ENCODE data around the gene SLC25A39.

Gene SLC25A39

DNA sequence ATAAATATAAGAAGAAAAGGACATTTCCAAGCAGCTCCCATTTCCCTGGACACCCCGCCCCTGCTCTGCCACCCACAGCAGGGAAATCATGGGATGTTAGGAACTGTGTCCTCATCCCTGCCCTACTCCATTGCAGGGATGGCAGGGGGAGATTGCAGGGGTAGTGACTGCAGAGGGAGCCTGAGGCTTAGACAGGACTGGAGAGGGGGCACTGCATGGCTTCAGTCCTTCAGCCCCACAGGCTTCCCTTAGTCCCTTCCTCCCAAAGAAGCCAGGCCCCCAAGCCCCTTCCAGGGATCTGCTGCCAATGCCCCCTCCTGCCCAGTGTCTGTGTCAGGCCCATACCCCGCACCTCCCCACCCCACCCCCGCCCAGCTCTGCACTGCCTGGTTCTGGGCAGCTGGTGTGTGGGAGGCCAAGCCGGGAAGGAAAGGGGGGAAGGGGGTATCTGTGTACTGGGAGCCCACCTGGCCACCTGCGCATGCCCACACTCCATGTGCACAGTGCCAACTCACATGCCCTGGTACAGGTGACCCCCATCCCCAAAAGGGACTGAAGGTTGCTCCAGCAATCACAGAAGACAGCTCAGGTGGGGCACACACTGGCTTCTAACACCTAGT lies 13.0 kb downstream of the SLC25A39 start:
- DNase-seq, result no peak

DNA sequence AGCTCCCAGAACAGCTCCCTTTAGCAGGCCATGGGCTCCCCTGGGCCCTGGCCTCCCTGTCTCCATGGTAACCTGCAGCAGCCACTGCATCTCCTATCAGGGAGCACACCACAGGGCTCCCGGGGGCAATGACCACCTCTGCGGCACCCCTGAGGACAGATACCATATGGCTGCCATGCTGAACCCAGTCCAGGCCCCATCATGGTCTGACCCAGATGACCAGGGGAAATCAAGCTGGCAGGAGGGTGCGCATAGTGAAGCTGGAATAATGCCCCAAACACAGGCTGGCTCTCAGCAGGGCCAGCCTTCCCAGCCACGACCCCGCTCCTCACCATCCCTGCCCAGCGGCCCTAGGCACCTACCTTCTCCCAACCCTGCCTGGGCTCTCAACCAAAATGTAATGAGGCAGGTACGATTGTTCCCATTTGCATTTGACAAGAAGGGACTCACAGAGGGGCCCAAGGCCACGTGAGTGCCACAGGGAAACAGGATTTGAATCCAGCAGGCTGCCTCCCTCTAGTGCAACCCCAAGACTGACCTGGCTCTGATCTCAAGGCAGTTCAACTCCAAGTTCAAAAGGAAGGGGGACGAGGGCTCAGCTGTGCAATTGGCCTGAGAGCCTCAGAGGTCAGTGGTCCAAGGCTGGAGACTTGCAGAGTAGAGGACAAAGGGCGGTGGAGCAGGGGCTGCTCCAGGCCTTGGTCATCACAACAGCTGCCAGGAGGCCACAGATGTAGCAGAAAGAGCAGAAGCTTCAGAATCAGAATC lies 13.8 kb downstream of the SLC25A39 start:
- no peak for DNase-seq

DNA sequence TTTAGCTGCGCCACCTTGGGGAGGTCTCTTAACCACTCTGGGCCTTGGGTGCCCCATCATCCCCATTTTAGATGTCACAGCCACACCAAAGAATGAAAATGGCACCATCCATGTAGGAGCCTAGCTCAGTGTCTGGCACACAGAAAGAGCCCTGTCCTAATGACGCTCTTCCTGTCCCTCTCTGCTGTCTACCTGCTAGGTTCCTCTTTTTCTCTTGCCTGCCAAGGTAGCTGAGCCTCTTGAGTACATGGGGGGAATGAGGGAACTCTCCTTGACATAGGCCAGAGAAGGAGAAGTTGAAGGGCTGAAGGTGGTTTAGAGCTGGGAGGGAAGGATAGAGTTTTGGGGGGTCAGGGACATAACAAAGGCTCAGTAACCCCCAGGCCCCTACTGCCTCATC lies 14.4 kb downstream of the SLC25A39 start:
- DNase-seq, result no peak

- DNase-seq, result no peak
Measured at GRCh38 chr17:44309472-44309871, 15.2 kb downstream of the SLC25A39 start.

GRCh38 chr17:44308865-44309264 lies 15.8 kb downstream of the SLC25A39 start:
- no peak for DNase-seq

- peak; percentile 81 for DNase-seq
Measured at GRCh38 chr17:44308320-44308818, 16.3 kb downstream of the SLC25A39 start, which contains the start of gene RUNDC3A. Gene RUNDC3A (plus strand): TSS chr17:44308601. CDS start chr17:44308833, 232 bp downstream.

GRCh38 chr17:44307387-44308186 lies 17.0 kb downstream of the SLC25A39 start:
- no peak for DNase-seq

- no peak for DNase-seq
Measured at GRCh38 chr17:44304651-44305050, 20.0 kb downstream of the SLC25A39 start.

DNA sequence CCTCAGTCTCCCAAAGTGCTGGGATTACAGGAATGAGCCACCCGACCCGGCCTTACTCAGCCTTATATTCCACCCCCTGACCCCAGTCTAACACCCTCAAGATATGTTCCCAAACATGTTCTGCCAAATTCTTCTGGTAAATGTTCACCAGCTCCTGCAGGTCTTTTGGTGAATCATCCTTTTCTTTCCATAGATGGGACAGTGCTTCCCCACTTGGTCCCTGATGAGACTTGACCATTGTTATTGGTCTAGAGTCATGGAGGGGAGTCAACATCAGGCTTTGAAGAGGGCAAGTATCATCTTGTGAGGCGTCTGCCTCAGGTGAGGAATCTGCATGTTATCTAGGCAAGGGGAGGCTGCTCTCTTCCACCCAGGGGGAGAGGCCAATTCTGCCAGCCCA lies 26.6 kb downstream of the SLC25A39 start:
- DNase-seq, result no peak

DNA sequence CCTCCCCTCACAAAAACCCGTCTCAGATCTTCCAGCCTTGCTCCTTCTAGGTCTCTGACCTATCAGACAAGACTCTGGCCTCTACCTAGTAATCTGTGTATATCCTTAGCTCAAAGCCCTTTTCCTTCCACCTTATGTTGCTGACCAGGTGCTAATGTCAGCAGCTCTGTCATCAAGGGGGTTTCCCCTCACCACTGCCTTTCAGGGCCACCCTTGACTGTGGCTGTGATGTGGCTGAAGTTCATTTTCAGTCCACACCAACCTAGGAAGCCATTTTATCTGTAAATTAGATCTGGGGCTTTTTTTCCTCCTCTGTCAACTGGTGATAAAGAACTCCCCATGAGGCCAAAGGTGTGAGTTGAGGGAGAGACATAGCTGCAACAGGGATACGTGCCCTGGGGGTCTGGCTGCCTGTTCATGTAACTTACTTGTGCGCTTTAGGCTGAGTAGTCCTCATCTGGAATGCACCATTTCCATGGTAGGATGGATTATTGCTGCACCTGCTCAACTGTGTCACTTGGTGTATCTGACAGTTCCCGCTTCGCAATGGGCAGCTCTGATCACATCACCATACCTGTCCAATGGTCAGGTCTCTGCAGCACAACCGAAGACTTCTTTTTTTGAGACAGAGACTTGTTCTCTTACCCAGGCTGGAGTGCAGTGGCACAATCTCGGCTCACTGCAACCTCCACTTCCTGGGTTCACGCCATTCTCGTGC lies 31.0 kb downstream of the SLC25A39 start:
- DNase-seq, result no peak

DNA sequence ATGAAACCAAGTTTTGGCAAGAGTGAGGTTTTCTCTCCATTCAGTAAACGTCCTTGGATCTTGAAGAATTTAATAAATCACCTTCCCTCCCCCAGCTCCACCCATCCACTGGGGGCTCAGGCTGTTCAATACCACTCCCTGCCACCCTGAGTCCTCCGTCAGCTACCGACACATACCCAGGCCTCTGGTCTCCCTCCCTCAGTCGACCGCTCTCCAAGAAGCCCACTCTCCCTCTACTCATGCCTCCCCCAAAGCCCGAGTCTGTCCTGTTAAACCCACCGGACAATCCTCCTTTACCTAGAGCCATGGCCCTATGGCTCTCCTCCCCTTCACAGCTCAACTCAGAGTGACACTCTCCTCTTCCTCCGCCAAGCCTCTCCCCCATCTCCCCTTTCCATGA lies 37.0 kb downstream of the SLC25A39 start:
- DNase-seq, result no peak

DNA sequence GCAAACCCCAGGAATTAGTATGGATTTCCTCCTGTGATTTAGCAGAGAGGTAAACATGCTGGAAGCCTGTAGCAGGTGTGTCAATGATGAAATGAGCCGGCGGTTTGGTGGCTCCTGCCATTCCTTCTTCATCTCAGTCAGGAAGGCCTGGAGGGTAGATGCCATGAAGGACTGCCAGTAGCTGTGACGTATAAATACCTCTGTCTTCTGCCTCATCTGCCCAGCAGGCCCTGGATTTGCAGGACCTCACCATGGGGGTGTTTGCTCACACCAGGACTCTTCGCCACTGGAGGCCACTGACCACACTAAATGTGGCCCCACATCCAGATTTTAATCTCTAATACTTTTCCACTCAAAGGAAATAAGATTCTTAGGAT lies 40.6 kb downstream of the SLC25A39 start:
- no peak for DNase-seq

- DNase-seq, result no peak
Measured at GRCh38 chr17:44283344-44284023, 41.1 kb downstream of the SLC25A39 start.

GRCh38 chr17:44282264-44282663 lies 42.4 kb downstream of the SLC25A39 start:
- DNase-seq, result no peak

DNA sequence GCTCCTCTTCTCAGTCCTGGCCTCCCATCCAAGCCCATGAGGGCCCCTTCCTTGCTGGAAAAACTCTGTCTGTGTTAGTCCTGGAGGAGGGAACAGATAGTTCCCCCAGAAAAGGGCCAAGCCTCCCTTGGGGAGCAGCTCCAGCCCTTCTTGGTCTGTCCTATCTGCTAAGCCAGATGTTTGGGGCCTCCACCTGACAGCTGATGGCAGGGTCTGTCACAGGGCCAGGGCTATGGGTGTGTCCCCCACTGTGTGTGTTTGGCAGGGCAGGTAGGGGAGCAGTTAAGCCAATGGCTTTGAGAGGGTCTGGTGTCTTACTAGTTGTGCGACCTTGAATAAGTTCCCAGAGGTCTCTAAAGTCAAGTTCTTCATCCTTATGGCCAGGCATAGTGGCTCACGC lies 43.1 kb downstream of the SLC25A39 start:
- no peak for DNase-seq

DNA sequence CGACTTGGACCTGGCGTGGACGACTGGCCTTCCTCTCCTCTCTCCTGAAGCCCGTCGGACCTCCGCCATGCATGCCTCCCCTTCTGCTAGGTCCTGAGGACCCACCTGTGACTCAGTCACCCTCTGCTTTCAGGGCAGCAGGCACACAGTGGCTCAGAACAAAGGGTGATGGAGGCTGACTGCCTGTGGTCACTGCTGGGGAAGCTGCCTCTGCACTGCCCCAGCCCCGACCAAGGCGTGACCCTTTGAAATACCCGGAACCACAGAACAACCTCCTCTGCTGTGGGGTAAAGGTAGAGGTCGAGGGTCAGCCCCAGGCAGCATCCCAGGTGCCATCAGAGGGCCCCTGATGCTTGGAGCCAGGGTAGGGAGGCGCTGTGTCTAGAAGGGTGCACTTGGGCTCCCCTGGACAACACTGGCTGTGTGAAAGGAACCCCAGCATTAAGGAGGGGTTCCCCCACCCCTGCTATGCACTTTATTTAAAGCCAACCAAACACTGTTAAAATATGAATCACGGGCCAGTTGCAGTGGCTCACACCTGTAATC lies 44.2 kb downstream of the SLC25A39 start:
- no peak for DNase-seq

DNA sequence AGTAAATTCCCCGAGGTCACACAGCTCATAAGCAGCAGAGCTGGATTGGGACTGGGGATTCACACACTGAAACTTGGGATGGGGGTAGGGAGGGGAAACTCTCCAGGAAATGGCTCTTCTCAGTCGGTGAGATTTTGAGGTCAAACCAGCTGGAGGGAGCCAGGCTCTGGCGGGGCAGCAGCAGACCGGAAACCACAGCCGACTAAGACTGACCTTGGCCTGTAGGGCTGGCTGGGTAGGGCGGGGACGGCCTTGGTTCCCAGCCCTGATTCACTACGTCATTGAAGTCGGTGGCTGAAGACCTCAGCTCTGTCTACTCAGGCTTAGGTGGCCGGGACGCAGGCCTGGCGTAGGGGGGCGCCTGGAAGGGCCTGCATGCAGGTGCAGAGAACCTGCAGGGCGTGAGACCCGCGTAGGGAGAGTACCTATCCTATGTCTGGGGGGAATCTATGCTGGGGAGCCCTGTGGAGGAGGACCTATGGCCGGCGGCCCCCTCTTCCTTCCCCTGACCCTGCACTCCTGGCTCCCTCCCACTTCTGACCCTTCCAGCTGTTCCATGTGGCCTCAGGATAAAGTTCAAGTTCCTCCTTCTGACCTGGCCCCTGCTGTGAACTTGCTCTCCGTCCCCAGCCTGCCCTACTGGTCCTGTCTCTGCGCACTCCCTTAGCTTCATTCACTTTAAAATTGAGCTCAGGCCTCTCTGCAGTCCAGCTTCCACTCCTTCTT lies 44.8 kb downstream of the SLC25A39 start:
- DNase-seq, result no peak

- no peak for DNase-seq
Measured at GRCh38 chr17:44279346-44279665, 45.3 kb downstream of the SLC25A39 start.

DNA sequence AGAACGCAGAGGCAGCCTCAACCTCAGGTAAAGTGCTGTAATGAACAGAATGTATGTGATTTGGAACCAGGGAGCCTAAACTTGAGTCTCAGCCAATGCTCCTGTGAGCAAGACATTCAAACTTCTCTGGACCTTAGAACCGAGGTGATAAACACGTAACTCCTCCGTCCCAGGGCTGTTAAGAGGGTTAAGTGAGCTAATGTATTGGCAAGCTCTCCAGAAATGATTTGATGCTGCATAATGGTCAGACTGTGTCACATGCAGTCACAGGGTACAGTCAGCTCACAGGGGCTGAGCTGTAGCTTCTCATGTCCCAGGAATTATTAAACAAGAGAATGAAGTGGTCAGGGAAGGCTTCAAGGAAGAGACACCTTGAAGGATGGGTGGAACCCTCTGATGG lies 46.6 kb downstream of the SLC25A39 start:
- no peak for DNase-seq

DNA sequence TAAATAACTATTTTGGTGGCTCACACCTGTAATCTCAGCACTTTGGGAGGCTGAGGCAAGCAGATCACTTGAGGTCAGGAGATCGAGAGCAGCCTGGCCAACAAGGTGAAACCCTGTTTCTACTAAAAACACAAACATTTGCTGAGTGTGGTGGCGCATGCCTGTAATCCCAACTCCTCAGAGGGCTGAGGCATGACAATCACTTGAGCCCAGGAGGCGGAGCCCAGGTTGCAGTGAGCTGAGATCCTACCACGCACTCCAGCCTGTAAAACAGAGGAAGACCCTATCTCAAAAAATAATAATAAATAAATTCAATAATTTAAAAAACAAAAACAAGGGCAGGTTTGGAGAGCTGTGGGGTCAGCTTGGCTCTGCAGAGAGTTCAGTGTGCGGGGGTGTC lies 51.0 kb downstream of the SLC25A39 start:
- DNase-seq, result no peak

GRCh38 chr17:44272954-44273353 lies 51.7 kb downstream of the SLC25A39 start:
- DNase-seq, result no peak

All from stimulated activated naive CD4-positive, alpha-beta T cell treated with Interleukin-2 at 50 U/mL for 16 hours (primary cell).